ENCODE measurements around the gene TBC1D5.

Gene TBC1D5

GRCh38 chr3:17115186-17115585 lies 627.2 kb downstream of the TBC1D5 start:
- TF ChIP-seq CTCF (IDR thresholded peaks at IDR 0.05; ENCODE audit: extremely low read depth, insufficient read depth, missing control alignments), result no peak

GRCh38 chr3:17111586-17111985 lies 630.8 kb downstream of the TBC1D5 start:
- no peak for DNase-seq (ENCODE audit: low spot score)
- in situ Hi-C loops (cut with MboI; ENCODE audit: low pct_unique_long_range_greater_than_20kb, low sequenced_read_pairs, unreplicated experiment), result no loop called here
- no peak for TF ChIP-seq CTCF (IDR thresholded peaks at IDR 0.05; ENCODE audit: extremely low read depth, insufficient read depth, missing control alignments)

More at GRCh38 chr3:17115186-17115585, 627.2 kb downstream of the TBC1D5 start:
- no peak for DNase-seq (ENCODE audit: low spot score)
- in situ Hi-C loops (cut with MboI; ENCODE audit: low pct_unique_long_range_greater_than_20kb, low sequenced_read_pairs, unreplicated experiment), result no loop called here

GRCh38 chr3:17110660-17111396 lies 631.6 kb downstream of the TBC1D5 start:
- in situ Hi-C loops (cut with MboI; ENCODE audit: low pct_unique_long_range_greater_than_20kb, low sequenced_read_pairs, unreplicated experiment), result no loop called here
- DNase-seq (ENCODE audit: low spot score), result no peak
- TF ChIP-seq CTCF (IDR thresholded peaks at IDR 0.05; ENCODE audit: extremely low read depth, insufficient read depth, missing control alignments), result no peak

Data from GM13977 (cell line).